GM12875 (cell line): ENCODE measurements around the gene ITGB5.

Source experiments
- H3K4me3 ChIP-seq: one replicate; pipeline ENCODE4 v1.5.1; 2011; ENCODE audit warnings: low read depth, low read length, control low read depth
- CTCF ChIP-seq: IDR thresholded peaks from 2 replicates; pipeline ENCODE4 v1.5.1; 2011; ENCODE audit warnings: low read depth, mild to moderate bottlenecking, control low read depth, inconsistent platforms, low read length, moderate library complexity, borderline replicate concordance; ENCODE audit not compliant: insufficient read depth

Gene ITGB5

GRCh38 chr3:124780356-124780755 is 106.8 kb downstream of the ITGB5 start:
- no peak for TF ChIP-seq CTCF
- H3K4me3 ChIP-seq, result no peak overlapping the region

- TF ChIP-seq CTCF, result no peak
- H3K4me3 ChIP-seq, result no peak overlapping the region
Measured at GRCh38 chr3:124779751-124780191, 107.4 kb downstream of the ITGB5 start.

GRCh38 chr3:124779116-124779515 is 108.0 kb downstream of the ITGB5 start:
- no peak overlapping the region for H3K4me3 ChIP-seq
- TF ChIP-seq CTCF, result no peak

- H3K4me3 ChIP-seq, result no peak overlapping the region
- TF ChIP-seq CTCF, result no peak
Measured at GRCh38 chr3:124777762-124778470, 109.2 kb downstream of the ITGB5 start.

GRCh38 chr3:124776856-124777255 is 110.3 kb downstream of the ITGB5 start:
- H3K4me3 ChIP-seq, result no peak overlapping the region
- TF ChIP-seq CTCF, result no peak

GRCh38 chr3:124775877-124776276 is 111.3 kb downstream of the ITGB5 start:
- TF ChIP-seq CTCF, result no peak

GRCh38 chr3:124774841-124775402 is 112.2 kb downstream of the ITGB5 start:
- no peak for TF ChIP-seq CTCF
- no peak overlapping the region for H3K4me3 ChIP-seq

More at GRCh38 chr3:124775877-124776276, 111.3 kb downstream of the ITGB5 start:
- no peak overlapping the region for H3K4me3 ChIP-seq
